SU-DHL-6 (cell line): ENCODE results near the gene MED28.

Source experiments
- H2AFZ ChIP-seq: fragments of 200-600 bp; sonication (generic); 2 replicates; pipeline ENCODE4 v1.6.1; 2014; ENCODE audit warnings: low read depth, mild to moderate bottlenecking, moderate library complexity, mixed read lengths, antibody characterized with exemption, low read length; ENCODE audit not compliant: severe bottlenecking
- H3F3A ChIP-seq: fragments of 200-600 bp; shearing (Covaris generic); 2 replicates; pipeline ENCODE4 v1.6.0; 2016; ENCODE audit warnings: antibody characterized with exemption, mild to moderate bottlenecking; ENCODE audit not compliant: insufficient read depth
- H3K27ac ChIP-seq: fragments of 200-600 bp; sonication (generic); 2 replicates; pipeline ENCODE4 v1.5.1; 2016; ENCODE audit warnings: low read depth, mild to moderate bottlenecking, low read length, moderate library complexity, mixed read lengths
- H3K27me3 ChIP-seq: fragments of 200-600 bp; sonication (generic), shearing (Covaris generic); 2 replicates; pipeline ENCODE4 v1.6.0; 2014; ENCODE audit warnings: mild to moderate bottlenecking, low read length
- H3K36me3 ChIP-seq: fragments of 200-600 bp; sonication (generic); 2 replicates; pipeline ENCODE4 v1.6.1; 2014; ENCODE audit warnings: mild to moderate bottlenecking, low read length, mixed read lengths
- H3K4me2 ChIP-seq: fragments of 300-600, 200-600 bp; shearing (Covaris generic), sonication (generic); 2 replicates; pipeline ENCODE4 v1.6.0; 2014; ENCODE audit warnings: low read length, low read depth, mild to moderate bottlenecking; ENCODE audit not compliant: poor library complexity, severe bottlenecking
- H3K4me3 ChIP-seq: fragments of 200-600 bp; sonication (generic); 2 replicates; pipeline ENCODE4 v1.5.1; 2014; ENCODE audit warnings: antibody characterized with exemption, low read length, mild to moderate bottlenecking, mixed read lengths; ENCODE audit not compliant: insufficient read depth, poor library complexity, severe bottlenecking
- H3K79me2 ChIP-seq: fragments of 200-600 bp; sonication (generic); 2 replicates; pipeline ENCODE4 v1.6.1; 2014; ENCODE audit warnings: mild to moderate bottlenecking, low read length, moderate library complexity; ENCODE audit not compliant: insufficient read depth
- H3K9ac ChIP-seq: fragments of 200-600 bp; sonication (generic); 2 replicates; pipeline ENCODE4 v1.7.0; 2014; ENCODE audit warnings: mild to moderate bottlenecking, low read length
- H3K9me2 ChIP-seq: fragments of 200-600 bp; sonication (generic); replicated peaks from 2 replicates; pipeline ENCODE4 v1.6.1; 2014; ENCODE audit warnings: low read length; ENCODE audit not compliant: insufficient read depth
- H3K9me3 ChIP-seq: fragments of 200-600 bp; sonication (generic); 2 replicates; pipeline ENCODE4 v1.6.1; 2014; ENCODE audit warnings: low read length, mixed read lengths; ENCODE audit not compliant: insufficient read depth
- H4K20me1 ChIP-seq: fragments of 200-600 bp; sonication (generic); 2 replicates; pipeline ENCODE4 v1.6.1; 2014; ENCODE audit warnings: low read depth, mild to moderate bottlenecking, antibody characterized with exemption, low read length, moderate library complexity, mixed read lengths
- CTCF ChIP-seq: fragments of 200-600 bp; sonication (generic); IDR thresholded peaks from one replicate; pipeline ENCODE4 v1.5.1; 2017; ENCODE audit warnings: antibody characterized with exemption, mild to moderate bottlenecking, low read length, moderate library complexity; ENCODE audit not compliant: insufficient read depth, poor library complexity, severe bottlenecking
- EZH2phosphoT487 ChIP-seq: fragments of 200-600 bp; sonication (generic), shearing (Covaris generic); conservative IDR thresholded peaks from 2 replicates; pipeline ENCODE4 v1.6.1; 2018; ENCODE audit warnings: mild to moderate bottlenecking, antibody characterized with exemption, low read length, moderate library complexity, mixed read lengths

Gene MED28

GRCh38 chr4:17664755-17665154 lies 50.3 kb downstream of the MED28 start:
- no peaks in the 10 kb centered on the region for H4K20me1 ChIP-seq
- no peak overlapping the region for H2AFZ ChIP-seq
- no peak overlapping the region for H3K27ac ChIP-seq
- no peak overlapping the region for H3K9ac ChIP-seq
- H3K36me3 ChIP-seq = no peaks in the 10 kb centered on the region
- H3K4me3 ChIP-seq = no peak overlapping the region
- no peaks in the 10 kb centered on the region for H3F3A ChIP-seq
- no peak overlapping the region for H3K4me2 ChIP-seq
- H3K9me3 ChIP-seq = no peaks in the 10 kb centered on the region
- no peaks in the 10 kb centered on the region for H3K27me3 ChIP-seq
- TF ChIP-seq CTCF (no peak), EZH2phosphoT487 (no peak)
- no peaks in the 10 kb centered on the region for H3K9me2 ChIP-seq
- H3K79me2 ChIP-seq = no peaks in the 10 kb centered on the region

GRCh38 chr4:17665346-17665745 lies 50.9 kb downstream of the MED28 start:
- Histone ChIP-seq H3K9me3 (no peaks in the 10 kb centered on the region), H3K79me2 (no peaks in the 10 kb centered on the region), H3K27me3 (no peaks in the 10 kb centered on the region), H2AFZ (no peak overlapping the region), H3K36me3 (no peaks in the 10 kb centered on the region), H3K4me3 (no peak overlapping the region), H3K9ac (no peak overlapping the region), H4K20me1 (no peaks in the 10 kb centered on the region), H3F3A (no peaks in the 10 kb centered on the region), H3K4me2 (no peak overlapping the region), H3K9me2 (no peaks in the 10 kb centered on the region), H3K27ac (no peak overlapping the region)
- TF ChIP-seq EZH2phosphoT487 = no peak
- TF ChIP-seq CTCF = no peak

GRCh38 chr4:17665852-17666251 lies 51.4 kb downstream of the MED28 start:
- Histone ChIP-seq H3K4me3 (no peak overlapping the region), H3K9me3 (no peaks in the 10 kb centered on the region), H3K79me2 (no peaks in the 10 kb centered on the region), H3K27me3 (no peaks in the 10 kb centered on the region), H4K20me1 (no peaks in the 10 kb centered on the region), H3K9me2 (no peaks in the 10 kb centered on the region), H2AFZ (no peak overlapping the region), H3K4me2 (no peak overlapping the region), H3F3A (no peaks in the 10 kb centered on the region), H3K27ac (no peak overlapping the region), H3K9ac (no peak overlapping the region), H3K36me3 (no peaks in the 10 kb centered on the region)
- no peak for TF ChIP-seq EZH2phosphoT487
- no peak for TF ChIP-seq CTCF

GRCh38 chr4:17667253-17667652 lies 52.8 kb downstream of the MED28 start:
- Histone ChIP-seq H3K9ac (no peak overlapping the region), H3K9me2 (no peaks in the 10 kb centered on the region), H3K4me2 (no peak overlapping the region), H3K27ac (no peak overlapping the region), H2AFZ (no peak overlapping the region), H4K20me1 (no peaks in the 10 kb centered on the region), H3K36me3 (no peaks in the 10 kb centered on the region), H3K9me3 (no peaks in the 10 kb centered on the region), H3K4me3 (no peak overlapping the region), H3F3A (no peaks in the 10 kb centered on the region), H3K79me2 (no peaks in the 10 kb centered on the region), H3K27me3 (no peaks in the 10 kb centered on the region)
- TF ChIP-seq EZH2phosphoT487 (no peak), CTCF (no peak)
